Posterior cingulate gyrus (tissue), 11 donors: ENCODE results near the gene MREG.

ENCODE experiments used
- DNase-seq, 10 donors: peaks; one replicate each; pipeline versions ENCODE4 v3.0.0 to v3.0.0-alpha.2; 2020 to 2021; ENCODE audit warnings: mixed read lengths in 3 of 10
- intact Hi-C: fragments of 100-400 bp; cut with DNase I; formaldehyde crosslinking; loops from one replicate; pipeline ENCODE4 v1.15.1; 2023

Gene MREG

GRCh38 chr2:216013080-216013909 is at the start of gene MREG:
Gene MREG, minus strand, starts transcription at chr2:216013551. Its CDS starts 224 bp downstream, at chr2:216013327.
- intact Hi-C loops, result no loop called here
- peak; percentile 56 to 94 (median 76) for DNase-seq

GRCh38 chr2:216059233-216059834 is 46.0 kb upstream of the MREG start:
- DNase-seq, result no peak
- intact Hi-C loops, result no loop called here

GRCh38 chr2:216057688-216058193 is 44.4 kb upstream of the MREG start:
- intact Hi-C loops, result no loop called here
- DNase-seq, result no peak

- intact Hi-C loops, result no loop called here
- DNase-seq, result no peak
Measured at GRCh38 chr2:216056739-216057138, 43.4 kb upstream of the MREG start.

- intact Hi-C loops, result no loop called here
- no peak for DNase-seq
Measured at GRCh38 chr2:216055680-216056079, 42.3 kb upstream of the MREG start.

GRCh38 chr2:216052420-216052819 is 39.1 kb upstream of the MREG start:
- DNase-seq, result no peak
- intact Hi-C loops, result no loop called here

- no peak for DNase-seq
- intact Hi-C loops, result no loop called here
Measured at GRCh38 chr2:216051350-216051749, 38.0 kb upstream of the MREG start.

- no peak for DNase-seq
- intact Hi-C loops, result no loop called here
Measured at GRCh38 chr2:216049452-216049851, 36.1 kb upstream of the MREG start.

- intact Hi-C loops, result no loop called here
- DNase-seq, result no peak
Measured at GRCh38 chr2:216047397-216047796, 34.0 kb upstream of the MREG start.

GRCh38 chr2:216044883-216045486 is 31.6 kb upstream of the MREG start:
- intact Hi-C loops, result no loop called here

GRCh38 chr2:216043949-216044348 is 30.6 kb upstream of the MREG start:
- intact Hi-C loops, result no loop called here
- DNase-seq, result no peak

More at GRCh38 chr2:216044883-216045486, 31.6 kb upstream of the MREG start:
- no peak for DNase-seq

- intact Hi-C loops, result no loop called here
- no peak for DNase-seq
Measured at GRCh38 chr2:216041438-216041837, 28.1 kb upstream of the MREG start.

- DNase-seq, result no peak
- intact Hi-C loops, result no loop called here
Measured at GRCh38 chr2:216039918-216040317, 26.6 kb upstream of the MREG start.

- peak; percentile 42 to 95 (median 76) for DNase-seq
- intact Hi-C loops, result no loop called here
Measured at GRCh38 chr2:216034065-216034464, 20.7 kb upstream of the MREG start.

- no peak for DNase-seq
- intact Hi-C loops, result loop anchor here (2.0 kb wide), 1 partner anchor 49 kb away; no protein-coding TSS in a partner anchor
Measured at GRCh38 chr2:216033403-216033802, 20.1 kb upstream of the MREG start.

GRCh38 chr2:216031960-216032689 is 18.8 kb upstream of the MREG start:
- no peak for DNase-seq
- intact Hi-C loops, result loop anchor here (2.0 kb wide), 1 partner anchor 51 kb away; no protein-coding TSS in a partner anchor

GRCh38 chr2:216030216-216030615 is 16.9 kb upstream of the MREG start:
- no peak for DNase-seq
- intact Hi-C loops, result no loop called here

- intact Hi-C loops, result no loop called here
- DNase-seq, result no peak
Measured at GRCh38 chr2:216029416-216030129, 16.2 kb upstream of the MREG start.

GRCh38 chr2:216024779-216025336 is 11.5 kb upstream of the MREG start:
- DNase-seq, result no peak
- intact Hi-C loops, result no loop called here
